Endometrium (tissue), 2 donors: Measurements from ENCODE around the gene FST.

Experiments used
- FAIRE-seq: peaks from 2 replicates; lab custom pipeline; 2012; peaks lifted over from hg19 to GRCh38; lab: Jason Lieb, UNC
- donor health status: control.
- donor health status: control.

The FST gene, protein sequence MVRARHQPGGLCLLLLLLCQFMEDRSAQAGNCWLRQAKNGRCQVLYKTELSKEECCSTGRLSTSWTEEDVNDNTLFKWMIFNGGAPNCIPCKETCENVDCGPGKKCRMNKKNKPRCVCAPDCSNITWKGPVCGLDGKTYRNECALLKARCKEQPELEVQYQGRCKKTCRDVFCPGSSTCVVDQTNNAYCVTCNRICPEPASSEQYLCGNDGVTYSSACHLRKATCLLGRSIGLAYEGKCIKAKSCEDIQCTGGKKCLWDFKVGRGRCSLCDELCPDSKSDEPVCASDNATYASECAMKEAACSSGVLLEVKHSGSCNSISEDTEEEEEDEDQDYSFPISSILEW

DNA sequence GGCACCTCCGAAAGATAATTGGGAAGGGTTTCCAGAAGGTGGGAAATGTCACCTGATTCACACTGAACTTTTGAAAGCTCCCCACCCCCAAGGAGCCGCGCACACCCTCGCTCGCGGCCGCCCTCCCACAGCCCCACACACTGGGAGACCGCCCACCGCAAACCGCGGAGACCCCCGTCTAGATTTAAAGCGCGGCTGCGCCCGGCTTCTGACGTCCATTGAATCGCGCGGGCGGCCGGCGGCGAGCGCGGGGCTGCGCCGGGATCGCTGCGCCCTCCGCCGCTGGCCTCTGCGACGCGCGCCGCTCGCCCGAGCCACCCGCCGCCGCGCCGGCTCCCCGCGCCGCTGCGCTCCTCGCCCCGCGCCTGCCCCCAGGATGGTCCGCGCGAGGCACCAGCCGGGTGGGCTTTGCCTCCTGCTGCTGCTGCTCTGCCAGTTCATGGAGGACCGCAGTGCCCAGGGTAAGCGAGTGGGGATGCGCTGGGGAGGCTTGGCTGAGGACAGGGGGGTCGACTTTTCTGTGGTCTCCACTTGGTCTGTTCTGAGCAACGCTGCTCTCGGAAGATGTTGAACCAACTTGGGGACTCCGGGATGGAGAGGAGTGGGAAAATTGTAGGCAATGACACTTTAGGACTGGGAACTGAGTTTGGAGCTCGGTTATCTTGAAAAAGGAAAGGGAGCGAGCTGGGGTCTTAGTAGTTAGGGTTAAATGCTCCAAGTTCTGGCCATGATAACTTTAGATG, at the start of gene FST:
TSS of gene FST (plus strand) at position 214 of the 743 bp plus-strand sequence. CDS start at position 377, 163 bp downstream.
- no peak for FAIRE-seq

DNA sequence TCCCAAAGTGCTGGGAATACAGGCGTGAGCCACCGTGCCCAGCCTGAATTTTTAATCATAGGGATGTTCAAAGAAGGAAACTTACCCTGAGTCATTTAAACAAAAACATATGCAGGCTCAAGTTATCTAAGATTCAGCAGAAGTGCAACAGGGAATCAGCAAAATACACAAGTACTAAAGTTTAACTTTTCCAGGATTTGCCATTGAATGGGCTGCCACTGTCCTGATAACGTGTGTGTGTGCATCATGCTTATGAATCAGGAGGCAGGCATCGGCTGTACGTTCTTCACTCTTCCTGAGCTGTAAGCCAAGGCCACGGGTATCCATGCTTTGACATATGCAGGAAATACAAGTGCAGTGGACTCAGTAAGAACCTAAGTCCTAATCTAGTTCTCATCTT, 48.8 kb upstream of the FST start:
- no peak for FAIRE-seq

DNA sequence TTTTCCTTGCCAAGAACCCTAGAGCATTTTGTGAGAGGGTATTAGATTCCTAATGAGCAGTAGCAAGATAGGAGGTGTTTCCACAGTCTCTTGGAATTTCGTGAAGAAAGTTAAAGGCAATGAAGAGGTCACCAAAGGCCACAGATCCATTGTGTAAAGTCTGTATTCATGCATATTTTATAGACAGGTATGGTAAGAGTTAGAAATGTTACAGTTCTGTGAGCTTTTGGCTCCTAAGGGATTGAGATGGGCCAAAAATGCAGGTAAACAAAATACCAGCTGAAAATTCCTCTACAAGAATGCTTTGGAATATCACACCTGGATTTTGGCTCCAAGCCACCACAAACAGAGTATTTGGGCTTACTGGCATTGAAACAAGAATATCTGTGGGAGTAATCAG, 47.4 kb upstream of the FST start:
- FAIRE-seq, result no peak

DNA sequence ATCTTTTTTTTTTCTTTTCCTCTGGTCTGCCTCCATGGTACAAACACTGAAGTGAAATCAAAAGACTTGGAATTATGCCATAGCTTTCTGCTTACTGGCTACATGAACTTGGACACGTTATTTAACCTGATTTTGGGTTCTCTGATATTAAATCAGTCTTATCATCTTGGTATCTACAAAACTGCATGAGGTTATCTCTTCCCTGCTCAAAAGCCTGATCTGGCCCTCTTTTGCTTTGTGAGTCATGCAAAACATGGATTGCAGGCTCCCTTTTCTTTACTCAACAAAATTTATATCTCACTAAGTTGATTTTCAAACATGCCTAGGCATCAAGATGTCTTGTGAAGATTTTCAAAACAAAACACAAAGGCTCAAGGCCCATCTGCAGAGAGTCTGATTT, 45.9 kb upstream of the FST start:
- FAIRE-seq, result no peak

DNA sequence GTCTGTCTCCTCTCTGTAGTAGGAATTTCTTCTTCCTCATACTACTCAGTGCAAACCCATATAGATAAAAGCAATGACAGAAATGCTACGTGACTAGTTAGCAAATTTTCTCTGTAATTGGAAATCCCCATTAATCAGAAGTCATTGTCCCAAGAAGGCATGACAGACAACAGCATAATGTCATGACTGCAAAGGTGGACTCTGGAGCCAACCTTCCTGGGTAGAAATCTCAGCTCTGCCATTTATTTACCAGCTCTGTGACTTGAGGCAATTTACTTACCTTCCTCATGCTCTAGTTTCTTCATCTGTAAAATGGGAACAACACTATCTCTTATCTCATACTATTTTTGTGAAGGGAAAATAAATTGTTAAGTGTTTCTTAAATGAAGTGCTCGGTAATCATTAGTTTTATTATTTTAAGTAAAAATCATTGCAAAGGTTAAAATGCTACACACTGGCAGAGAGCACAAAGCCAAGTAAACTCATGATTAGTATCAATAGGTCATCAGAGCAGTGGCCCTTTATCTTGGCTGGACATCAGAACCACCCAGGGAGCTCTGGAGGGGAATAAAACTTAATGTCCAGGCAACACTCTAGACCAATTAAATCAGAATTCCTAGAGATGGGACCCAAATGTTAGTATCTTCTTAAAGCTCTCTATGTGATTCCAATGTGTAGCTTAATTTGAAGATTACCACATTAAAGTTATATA, 43.8 kb upstream of the FST start:
- no peak for FAIRE-seq

DNA sequence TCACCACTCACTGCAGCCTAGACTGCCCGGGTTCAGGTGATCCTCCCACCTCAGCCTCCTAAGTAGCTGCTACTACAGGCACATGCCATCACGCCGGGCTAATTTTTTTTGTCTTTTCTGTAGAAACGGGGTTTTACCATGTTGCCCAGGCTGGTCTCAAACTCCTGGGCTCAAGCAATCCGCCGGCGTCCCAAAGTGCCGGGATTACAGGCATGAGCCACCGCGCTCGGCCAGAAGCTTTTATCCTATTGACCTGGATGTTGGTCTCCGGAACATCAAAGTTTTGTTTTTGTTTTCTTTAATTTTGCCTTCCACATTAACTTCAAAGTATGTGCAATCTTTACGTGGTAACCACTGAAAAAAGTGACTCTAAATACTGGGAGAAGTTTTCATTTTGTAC, 42.4 kb upstream of the FST start:
- no peak for FAIRE-seq

DNA sequence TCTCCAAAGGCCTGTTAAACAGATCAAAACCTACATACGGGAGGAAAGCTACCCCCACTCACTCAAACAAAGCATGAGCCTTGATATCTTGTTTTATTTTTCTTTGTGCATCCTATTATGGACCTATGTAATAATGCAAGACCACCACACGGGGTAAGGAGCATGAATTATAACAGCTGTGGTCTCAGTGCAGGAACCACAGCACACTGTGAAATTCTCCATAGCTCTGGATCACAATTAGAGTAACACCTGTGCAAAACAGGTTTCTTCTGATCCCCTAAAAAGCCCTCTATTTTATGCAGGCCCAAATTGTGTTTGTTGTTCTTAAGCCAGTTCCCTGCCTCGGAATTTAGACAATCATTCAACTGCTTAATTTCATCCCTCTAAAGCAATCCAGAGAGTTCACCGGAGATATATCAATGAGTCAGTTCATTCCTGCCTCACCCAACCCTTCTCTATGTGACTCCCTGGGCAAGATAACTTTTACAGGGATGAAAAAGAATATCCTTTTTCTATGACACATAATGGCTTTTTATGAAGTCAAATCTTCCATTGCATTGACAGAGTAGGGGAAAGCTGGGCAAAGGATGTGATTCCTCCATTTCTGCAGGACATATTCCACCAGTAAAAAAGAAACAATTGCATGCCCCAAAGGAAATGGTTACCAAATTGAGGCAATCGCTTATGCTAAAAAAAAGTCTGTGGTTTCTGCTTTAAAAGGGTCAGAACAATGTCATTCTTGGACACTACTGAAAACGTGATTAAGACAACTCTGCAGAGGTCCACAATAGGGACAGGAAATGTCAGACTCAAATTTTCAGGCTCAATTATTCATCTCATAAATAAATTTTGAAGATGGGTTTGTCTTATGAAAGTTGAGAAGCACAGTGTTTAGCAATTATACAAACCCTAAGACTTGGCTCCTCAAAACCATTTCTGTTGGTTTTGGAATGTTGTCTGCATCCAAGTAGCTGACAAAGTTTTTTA, 41.6 kb upstream of the FST start:
- no peak for FAIRE-seq

DNA sequence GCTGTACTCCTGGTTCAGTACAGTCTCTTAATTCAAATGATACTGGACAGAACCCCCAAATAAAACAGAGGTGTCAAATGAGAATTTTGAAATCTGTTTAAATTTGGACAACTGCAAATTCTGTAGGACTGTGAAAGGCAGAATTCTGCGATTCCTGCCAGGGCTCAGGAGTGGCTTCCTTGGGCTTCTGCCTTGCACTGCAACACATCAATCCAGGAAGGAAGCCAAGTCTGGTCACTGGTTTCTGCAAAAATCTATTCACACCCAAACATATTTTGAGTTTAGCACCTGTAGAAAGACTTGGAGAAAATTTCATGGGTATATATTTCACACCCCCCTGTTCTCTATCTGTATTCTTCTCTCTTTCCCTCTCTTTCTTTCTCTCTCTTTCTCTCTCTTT, 37.5 kb upstream of the FST start:
- no peak for FAIRE-seq

DNA sequence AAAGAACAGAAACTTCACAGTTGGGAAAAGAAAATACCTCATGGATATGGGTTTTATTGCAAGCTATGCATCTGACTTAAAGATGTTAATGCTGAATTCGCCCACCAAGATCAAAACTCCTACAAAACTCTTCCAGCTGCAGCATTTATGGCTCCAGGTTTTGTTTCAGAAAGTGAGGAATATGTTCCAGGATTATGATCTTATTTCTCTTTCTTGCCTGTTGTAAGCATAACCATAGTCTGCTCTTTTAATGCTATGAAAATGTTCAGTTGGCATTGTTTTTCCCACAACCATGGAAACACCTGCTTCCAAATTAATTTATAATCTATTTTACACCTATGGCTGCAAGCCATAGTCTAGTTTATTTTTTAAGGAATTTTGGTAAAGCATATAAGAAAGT, 34.9 kb upstream of the FST start:
- FAIRE-seq, result no peak

DNA sequence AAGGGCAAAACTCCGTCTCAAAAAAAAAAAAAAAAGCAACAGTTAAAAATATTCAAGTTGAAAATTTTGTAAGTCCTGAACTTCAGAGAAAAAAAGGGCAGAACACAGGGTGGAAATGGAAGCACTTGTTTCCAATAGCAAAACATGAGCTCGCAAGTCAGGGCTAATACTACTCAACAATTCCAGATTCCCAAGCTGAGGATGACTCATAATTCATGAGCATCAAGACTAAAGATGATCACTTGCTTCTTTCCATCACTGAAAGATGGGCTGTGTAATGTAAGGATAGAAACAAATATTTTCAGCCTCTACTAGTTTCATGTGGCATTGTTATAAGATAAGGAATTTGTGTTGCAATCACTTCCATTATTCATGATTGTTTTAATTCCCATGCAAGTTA, 33.5 kb upstream of the FST start:
- FAIRE-seq, result no peak

DNA sequence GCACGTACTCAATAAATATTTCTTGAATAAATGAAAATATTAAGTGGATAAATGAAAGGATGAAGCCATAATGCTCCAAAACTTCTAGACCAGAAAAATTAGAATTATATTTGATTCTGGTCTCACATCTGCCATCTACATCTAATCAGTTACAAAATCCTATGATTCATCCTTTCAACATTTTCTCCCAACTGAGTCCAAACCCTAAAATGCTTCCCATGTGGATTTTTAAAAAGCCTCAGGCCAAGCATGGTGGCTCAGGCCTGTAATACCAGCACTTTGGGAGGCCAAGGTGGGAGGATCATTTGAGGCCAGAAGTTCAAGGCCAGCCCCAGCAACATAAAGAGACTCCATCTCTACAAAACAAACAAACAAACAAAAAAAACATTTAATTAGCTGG, 31.6 kb upstream of the FST start:
- no peak for FAIRE-seq

DNA sequence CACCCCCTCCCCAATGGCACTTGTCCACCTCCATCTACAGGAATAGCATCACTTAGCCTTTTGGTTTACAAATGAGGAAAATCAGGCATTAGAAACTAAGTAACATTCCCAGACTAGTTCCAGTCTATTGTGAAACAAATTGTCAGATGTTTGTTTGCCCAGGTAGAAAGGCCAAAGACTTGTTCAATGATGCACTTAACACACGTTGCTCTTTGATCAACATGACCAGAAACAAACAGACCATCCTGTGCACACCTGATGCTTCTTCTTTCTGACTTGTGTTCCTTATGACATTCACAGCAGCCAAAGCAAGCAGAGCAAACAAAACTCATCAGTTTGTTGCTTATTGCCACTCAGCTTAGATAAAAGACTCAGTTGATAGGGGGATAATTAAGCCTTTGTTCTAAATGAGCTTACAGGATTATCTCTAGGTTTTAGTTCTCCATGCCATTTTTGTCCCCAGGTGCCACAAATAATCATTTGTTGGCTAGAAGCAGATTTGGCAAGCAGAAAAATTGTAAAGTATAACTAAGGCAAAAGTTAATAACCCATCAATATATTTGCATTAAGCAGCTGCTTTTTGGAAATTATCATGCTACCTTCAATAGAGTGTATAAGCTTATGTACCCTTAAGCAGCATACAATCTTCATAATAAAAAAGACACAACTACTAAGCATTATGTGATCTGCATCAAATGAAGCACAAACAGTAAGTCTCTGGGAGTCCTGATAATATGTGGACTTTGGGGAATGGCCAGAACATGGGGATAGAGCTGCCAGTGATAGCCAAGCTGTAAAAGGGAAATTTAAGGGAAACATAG, 26.3 kb upstream of the FST start:
- FAIRE-seq, result no peak

DNA sequence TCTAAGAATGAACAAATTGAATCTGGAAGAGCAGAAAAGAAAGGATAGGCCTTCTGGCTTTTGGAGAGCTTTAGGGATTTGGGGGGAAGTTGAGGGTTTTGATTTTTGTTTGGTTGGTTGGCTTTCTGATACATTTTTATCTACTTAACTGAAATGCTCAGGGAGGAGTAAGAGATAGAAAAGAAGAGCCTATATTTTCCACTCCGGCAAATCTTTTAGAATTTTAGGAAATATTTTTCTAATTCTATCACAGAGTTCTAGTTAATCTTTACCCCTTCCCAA, 25.8 kb upstream of the FST start:
- FAIRE-seq, result no peak

DNA sequence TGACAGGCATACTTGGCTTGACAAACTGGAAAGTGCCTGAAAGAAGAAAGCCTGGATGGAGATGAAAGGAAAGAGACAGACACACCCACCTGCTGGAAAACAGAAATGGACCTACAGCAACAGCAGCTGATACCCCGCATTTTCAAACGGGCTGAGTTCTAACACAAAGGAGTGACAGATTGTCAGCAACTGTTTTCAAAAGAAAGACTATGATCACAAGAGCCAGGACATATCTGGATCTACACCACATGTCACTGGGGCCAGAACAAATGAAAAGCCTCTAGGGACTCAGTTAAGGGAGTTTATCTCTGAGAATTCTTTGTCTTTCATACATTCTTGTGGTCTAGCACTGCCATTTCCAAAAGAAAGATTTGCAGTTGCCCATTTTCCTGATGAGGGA, 24.1 kb upstream of the FST start:
- no peak for FAIRE-seq

DNA sequence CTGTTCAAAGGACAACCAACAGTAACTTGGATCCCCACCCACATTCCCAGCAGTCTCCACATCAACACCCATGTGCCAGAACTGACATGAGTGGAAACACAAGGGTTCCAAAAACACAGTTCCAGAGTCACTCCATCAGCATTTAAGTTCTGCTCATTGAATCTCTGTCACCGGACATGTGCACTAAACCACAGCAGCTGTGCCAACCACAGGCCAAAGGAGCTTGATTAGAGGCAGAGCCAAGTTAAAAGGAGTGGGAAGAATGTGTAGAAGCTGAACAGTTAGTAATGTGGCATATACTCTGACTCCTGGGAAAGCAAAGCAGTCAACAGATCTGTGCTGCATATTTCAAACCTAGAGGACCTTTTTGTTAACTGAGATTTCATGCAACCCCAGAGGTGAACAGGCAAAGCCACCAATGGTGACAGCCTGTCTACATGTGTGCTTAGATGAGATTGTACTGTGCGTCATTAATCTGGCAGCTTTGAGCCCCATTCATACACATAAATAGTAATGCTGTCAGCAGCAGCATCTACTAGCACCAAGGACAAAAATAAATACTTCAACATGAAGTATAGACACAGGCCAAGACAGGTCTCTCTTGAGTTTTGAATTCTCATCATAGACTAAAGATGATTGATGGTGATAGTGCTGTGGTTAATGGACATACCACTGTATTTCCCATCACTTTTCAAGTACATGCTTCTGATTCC, 16.4 kb upstream of the FST start:
- no peak for FAIRE-seq

DNA sequence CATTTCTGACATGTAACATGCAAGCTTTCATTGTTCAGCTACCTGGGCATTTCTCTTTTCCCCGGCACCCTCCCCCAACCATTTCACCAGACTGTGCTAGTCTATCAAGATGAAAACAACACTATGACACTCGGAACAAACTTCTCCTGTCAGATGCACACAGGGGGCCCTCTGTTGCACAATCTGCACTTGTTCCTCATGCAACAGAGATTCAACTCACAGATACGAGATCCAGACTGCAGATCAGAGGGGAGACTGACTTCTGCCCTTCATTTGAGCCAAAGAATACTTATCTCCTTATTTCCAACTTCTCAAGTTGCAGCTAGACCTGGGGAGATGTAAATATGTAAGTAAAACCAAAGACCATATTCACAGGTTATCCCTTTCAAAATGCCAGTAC, 15.7 kb upstream of the FST start:
- no peak for FAIRE-seq

DNA sequence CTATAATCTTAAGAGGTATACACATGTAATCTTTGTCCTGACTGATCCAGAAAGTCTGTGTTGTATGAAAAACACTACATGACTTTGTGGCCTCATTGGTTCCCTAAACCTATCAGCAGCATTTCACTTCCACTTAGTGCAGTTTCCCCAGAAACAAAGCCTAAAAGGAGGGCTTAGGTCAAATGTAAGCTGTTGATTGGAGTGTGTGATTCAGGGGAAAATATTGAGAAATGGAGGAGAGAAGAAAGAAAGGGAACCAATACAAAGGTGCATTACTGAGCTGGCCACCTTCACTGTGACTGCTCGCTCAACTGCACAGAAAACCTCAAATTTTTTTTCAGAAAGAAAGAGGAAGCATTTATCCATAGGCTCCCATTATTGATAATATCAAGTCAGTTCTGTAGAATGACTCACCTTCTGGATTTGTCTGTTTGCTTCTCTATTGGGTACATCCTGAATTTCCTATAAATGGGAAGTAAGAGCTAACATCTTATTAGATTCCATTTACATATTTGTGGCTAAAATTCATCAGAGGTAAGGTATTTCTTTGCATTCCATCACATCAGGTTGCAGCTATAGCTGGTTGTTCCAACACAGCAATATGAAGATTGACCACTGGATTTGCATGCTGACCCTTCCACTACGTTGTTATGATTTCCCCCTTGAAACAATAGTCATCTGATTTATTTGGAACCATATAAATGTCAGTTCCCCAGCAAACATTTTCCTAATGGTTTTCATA, 10.3 kb upstream of the FST start:
- no peak for FAIRE-seq

DNA sequence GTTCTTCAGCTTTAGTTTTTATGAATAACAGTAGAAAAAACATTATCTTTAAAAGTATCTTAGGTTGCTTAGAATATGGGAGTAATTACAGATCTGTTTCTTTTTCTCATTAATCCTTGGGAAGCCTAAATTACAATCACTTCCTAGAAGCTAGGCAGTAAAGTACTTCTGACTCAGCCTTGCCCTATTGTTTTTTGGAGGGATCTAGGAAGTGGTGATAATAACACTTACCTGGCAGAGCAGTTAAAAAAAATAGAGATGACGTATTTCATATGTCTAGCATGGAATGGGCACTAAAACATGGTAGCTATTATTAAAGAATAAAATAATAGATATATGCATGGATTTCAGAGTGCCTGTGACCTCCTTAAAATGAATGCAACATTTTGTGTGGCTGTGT, 8.2 kb upstream of the FST start:
- no peak for FAIRE-seq

DNA sequence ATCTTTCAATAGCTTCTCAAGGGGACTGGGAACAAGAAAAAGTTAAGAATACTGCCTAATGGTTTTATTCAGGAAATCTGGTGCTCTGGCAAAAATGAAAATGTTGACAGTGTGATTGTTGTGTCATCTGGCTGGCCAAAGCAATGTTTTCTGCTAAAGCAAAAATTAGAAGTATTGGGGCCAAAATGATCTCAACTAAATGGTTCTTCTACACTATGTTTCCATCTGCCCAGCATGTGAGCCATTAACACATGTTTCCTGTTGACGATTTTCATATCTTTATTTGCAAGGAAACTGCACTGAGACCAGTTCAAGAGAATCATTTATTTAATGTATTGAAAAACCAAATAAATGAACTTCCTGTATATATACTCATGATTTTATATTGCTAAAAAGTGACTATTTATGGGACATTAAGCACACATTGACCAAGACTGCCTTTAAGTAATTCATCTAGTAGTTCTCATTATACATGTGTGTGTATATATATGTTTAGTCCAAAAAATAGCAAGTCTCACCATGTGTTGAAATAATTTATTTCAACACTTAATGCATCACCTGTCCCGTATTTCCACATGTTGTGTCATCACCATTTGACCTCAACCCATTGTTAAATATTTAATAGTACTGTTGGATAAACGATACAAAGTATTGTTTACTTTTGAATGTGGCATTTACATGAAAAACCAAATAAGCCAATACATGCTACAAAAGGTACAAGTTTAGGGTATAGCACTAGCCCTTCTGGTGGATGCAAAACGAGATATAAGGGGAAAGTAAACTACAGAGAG, 7.5 kb upstream of the FST start:
- FAIRE-seq, result no peak
